ENCODE data around the gene TUBB2A. TPM values are rescaled to one million over a fixed set of nuclear protein-coding genes. Genes with fewer than 3 reads are reported as not detected.

The TUBB2A gene
- total RNA-seq, 1 experiment from 2014 or later = 89.8 TPM

DNA sequence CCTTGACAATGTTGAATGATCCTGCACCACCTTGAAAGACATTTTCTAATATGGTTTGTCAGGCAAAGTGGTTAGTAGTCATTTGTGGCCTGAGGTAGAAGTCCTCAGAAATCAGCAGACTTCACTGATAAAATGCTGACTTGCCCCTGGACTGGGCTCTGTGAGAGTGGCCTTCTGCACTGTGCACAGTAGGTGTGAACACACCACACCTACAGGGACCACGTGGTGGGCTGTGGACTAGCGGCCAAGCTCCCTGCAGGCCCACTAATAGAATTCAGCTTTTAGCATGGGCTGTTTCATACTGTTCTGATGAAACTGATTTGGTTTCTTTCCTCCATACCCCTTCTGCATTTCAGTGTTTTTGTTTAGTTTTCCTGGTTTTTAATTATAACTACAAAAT is 31.5 kb downstream of the TUBB2A start:
- no peaks in the 10 kb centered on the region for H3K4me1 Mint-ChIP-seq (ENCODE audit: low read depth, unreplicated experiment)
- TF ChIP-seq, protein P1, sequence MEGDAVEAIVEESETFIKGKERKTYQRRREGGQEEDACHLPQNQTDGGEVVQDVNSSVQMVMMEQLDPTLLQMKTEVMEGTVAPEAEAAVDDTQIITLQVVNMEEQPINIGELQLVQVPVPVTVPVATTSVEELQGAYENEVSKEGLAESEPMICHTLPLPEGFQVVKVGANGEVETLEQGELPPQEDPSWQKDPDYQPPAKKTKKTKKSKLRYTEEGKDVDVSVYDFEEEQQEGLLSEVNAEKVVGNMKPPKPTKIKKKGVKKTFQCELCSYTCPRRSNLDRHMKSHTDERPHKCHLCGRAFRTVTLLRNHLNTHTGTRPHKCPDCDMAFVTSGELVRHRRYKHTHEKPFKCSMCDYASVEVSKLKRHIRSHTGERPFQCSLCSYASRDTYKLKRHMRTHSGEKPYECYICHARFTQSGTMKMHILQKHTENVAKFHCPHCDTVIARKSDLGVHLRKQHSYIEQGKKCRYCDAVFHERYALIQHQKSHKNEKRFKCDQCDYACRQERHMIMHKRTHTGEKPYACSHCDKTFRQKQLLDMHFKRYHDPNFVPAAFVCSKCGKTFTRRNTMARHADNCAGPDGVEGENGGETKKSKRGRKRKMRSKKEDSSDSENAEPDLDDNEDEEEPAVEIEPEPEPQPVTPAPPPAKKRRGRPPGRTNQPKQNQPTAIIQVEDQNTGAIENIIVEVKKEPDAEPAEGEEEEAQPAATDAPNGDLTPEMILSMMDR (IDR thresholded peaks at IDR 0.05; ENCODE audit: insufficient read depth in 1 of 2, low read depth in 1 of 2, low read length in 1 of 2, severe bottlenecking in 1 of 2, unreplicated experiment in 1 of 2) = no peak
- POLR2A ChIA-PET = no interaction called here

GRCh38 chr6:3124667-3125066 is 32.7 kb downstream of the TUBB2A start:
- Mint-ChIP-seq H3K27me3 (ENCODE audit: insufficient read depth, unreplicated experiment) (no peaks in the 10 kb centered on the region), H3K36me3 (ENCODE audit: insufficient read depth, unreplicated experiment) (peaks cover 4% of the 10 kb centered on the region), H3K27ac (ENCODE audit: unreplicated experiment) (no peak overlapping the region), H3K4me1 (ENCODE audit: low read depth, unreplicated experiment) (peaks cover under 1% of the 10 kb centered on the region), H3K4me3 (ENCODE audit: unreplicated experiment) (no peak overlapping the region), H3K9me3 (ENCODE audit: unreplicated experiment) (no peaks in the 10 kb centered on the region)
- no peaks in the 10 kb centered on the region for H3K36me3 ChIP-seq (ENCODE audit: control insufficient read depth, insufficient read depth, low read length)
- ChIA-PET CTCF (no interaction called here), POLR2A (no interaction called here)
- intact Hi-C loops (cut with micrococcal nuclease; ENCODE audit: unreplicated experiment) = loop anchor here (5.0 kb wide), 1 partner anchor 113 kb away; no protein-coding TSS in a partner anchor
- no TSS peak for BruUV-seq (replicated peaks)
- H3K9me3 ChIP-seq = no peaks in the 10 kb centered on the region
- DNase-seq = no peak
- H3K27me3 ChIP-seq (replicated peaks; ENCODE audit: control insufficient read depth, insufficient read depth, low read length) = no peaks in the 10 kb centered on the region
- peaks cover 12% of the 10 kb centered on the region for H3K4me1 ChIP-seq
- no peak overlapping the region for H3K4me3 ChIP-seq (ENCODE audit: low read depth, low read length)
- TF ChIP-seq, protein P1 (IDR thresholded peaks at IDR 0.05; ENCODE audit: insufficient read depth in 1 of 2, low read depth in 1 of 2, low read length in 1 of 2, severe bottlenecking in 1 of 2, unreplicated experiment in 1 of 2) = no peak

More for the DNA sequence above, 31.5 kb downstream of the TUBB2A start:
- H3K4me3 Mint-ChIP-seq (ENCODE audit: unreplicated experiment) = no peak overlapping the region
- CTCF ChIA-PET = no interaction called here
- H3K27ac Mint-ChIP-seq (ENCODE audit: unreplicated experiment) = no peak overlapping the region
- peaks cover under 1% of the 10 kb centered on the region; the same call in 1 of the 2 replicates for H3K4me1 ChIP-seq
- intact Hi-C loops (cut with micrococcal nuclease; ENCODE audit: unreplicated experiment) = loop anchor here (1.0 to 5.0 kb wide), 4 partner anchors 37 to 125 kb away; no protein-coding TSS in a partner anchor
- no TSS peak for BruUV-seq (replicated peaks)
- H3K27me3 Mint-ChIP-seq (ENCODE audit: insufficient read depth, unreplicated experiment) = no peaks in the 10 kb centered on the region
- H3K4me3 ChIP-seq (ENCODE audit: low read depth, low read length) = no peak overlapping the region
- H3K9me3 ChIP-seq = no peaks in the 10 kb centered on the region
- H3K36me3 ChIP-seq (ENCODE audit: control insufficient read depth, insufficient read depth, low read length) = peaks cover 3% of the 10 kb centered on the region
- H3K9me3 Mint-ChIP-seq (ENCODE audit: unreplicated experiment) = no peaks in the 10 kb centered on the region
- DNase-seq = no peak
- H3K36me3 Mint-ChIP-seq (ENCODE audit: insufficient read depth, unreplicated experiment) = peaks cover 4% of the 10 kb centered on the region
- no peaks in the 10 kb centered on the region for H3K27me3 ChIP-seq (replicated peaks; ENCODE audit: control insufficient read depth, insufficient read depth, low read length)

GRCh38 chr6:3122823-3123182 is 34.5 kb downstream of the TUBB2A start:
- Mint-ChIP-seq H3K36me3 (ENCODE audit: insufficient read depth, unreplicated experiment) (peaks cover 10% of the 10 kb centered on the region), H3K27ac (ENCODE audit: unreplicated experiment) (no peak overlapping the region), H3K27me3 (ENCODE audit: insufficient read depth, unreplicated experiment) (no peaks in the 10 kb centered on the region), H3K4me1 (ENCODE audit: low read depth, unreplicated experiment) (peaks cover 9% of the 10 kb centered on the region), H3K4me3 (ENCODE audit: unreplicated experiment) (no peak overlapping the region), H3K9me3 (ENCODE audit: unreplicated experiment) (no peaks in the 10 kb centered on the region)
- Histone ChIP-seq H3K9me3 (no peaks in the 10 kb centered on the region), H3K4me3 (ENCODE audit: low read depth, low read length) (no peak overlapping the region), H3K4me1 (peaks cover 16% of the 10 kb centered on the region), H3K27me3 (replicated peaks; ENCODE audit: control insufficient read depth, insufficient read depth, low read length) (no peaks in the 10 kb centered on the region), H3K36me3 (ENCODE audit: control insufficient read depth, insufficient read depth, low read length) (no peaks in the 10 kb centered on the region)
- ChIA-PET CTCF (interaction anchor here (1.5 kb wide), 1 partner anchor 129 kb away, joined by 5 read pairs; no protein-coding TSS in a partner anchor), POLR2A (interaction anchor here (0.5 kb wide), 1 partner anchor 899 kb away, joined by 3 read pairs; no protein-coding TSS in a partner anchor)
- TF ChIP-seq, protein P1 (IDR thresholded peaks at IDR 0.05; ENCODE audit: insufficient read depth in 1 of 2, low read depth in 1 of 2, low read length in 1 of 2, severe bottlenecking in 1 of 2, unreplicated experiment in 1 of 2) = no peak
- intact Hi-C loops (cut with micrococcal nuclease; ENCODE audit: unreplicated experiment) = no loop called here
- BruUV-seq (replicated peaks) = no TSS peak
- DNase-seq = no peak
